Astrocyte of the spinal cord (primary cell): ENCODE results near the gene TAOK2.

Experiments
- DNase-seq: peaks from one replicate; pipeline ENCODE4 v3.0.0; 2011; ENCODE audit warnings: low read depth, low spot score
- H3K4me3 ChIP-seq: 2 replicates; pipeline ENCODE4 v1.5.1; 2011; ENCODE audit warnings: low read depth, mild to moderate bottlenecking, low read length, moderate library complexity
- CTCF ChIP-seq: IDR thresholded peaks from 2 replicates; pipeline ENCODE4 v1.5.1; 2012; ENCODE audit warnings: low read depth, mild to moderate bottlenecking, low read length, inconsistent platforms
- in situ Hi-C: cut with HindIII; loops from 2 replicates; pipeline ENCODE4 v1.10.0; 2017; ENCODE audit warnings: low sequenced_read_pairs

Gene TAOK2

GRCh38 chr16:29940656-29941055, 33.0 kb upstream of the TAOK2 start:
- peak; percentile 13 for DNase-seq
- in situ Hi-C loops: no loop called here
- TF ChIP-seq CTCF: no peak
- H3K4me3 ChIP-seq: no peak overlapping the region

GRCh38 chr16:29943846-29944799, 29.5 kb upstream of the TAOK2 start:
- TF ChIP-seq CTCF: peak; percentile 50
- peak; percentile 98 for DNase-seq
- no peak overlapping the region for H3K4me3 ChIP-seq
- in situ Hi-C loops: no loop called here

- in situ Hi-C loops: no loop called here
- no peak overlapping the region for H3K4me3 ChIP-seq
- no peak for TF ChIP-seq CTCF
- DNase-seq: no peak
Observed at GRCh38 chr16:29947897-29948296, 25.8 kb upstream of the TAOK2 start.

- no peak overlapping the region for H3K4me3 ChIP-seq
- in situ Hi-C loops: no loop called here
- DNase-seq: no peak
- TF ChIP-seq CTCF: no peak
Observed at GRCh38 chr16:29950806-29951461, 22.7 kb upstream of the TAOK2 start.

GRCh38 chr16:29951625-29952365, 21.9 kb upstream of the TAOK2 start:
- DNase-seq: no peak
- in situ Hi-C loops: no loop called here
- no peak overlapping the region for H3K4me3 ChIP-seq
- TF ChIP-seq CTCF: no peak

- H3K4me3 ChIP-seq: no peak overlapping the region
- TF ChIP-seq CTCF: no peak
- no peak for DNase-seq
- in situ Hi-C loops: no loop called here
Observed at GRCh38 chr16:29958756-29959155, 14.9 kb upstream of the TAOK2 start.
